ENCODE data around the gene TSPAN13. TPM values are rescaled to one million over a fixed set of nuclear protein-coding genes. Genes with fewer than 3 reads are reported as not detected.

The TSPAN13 gene
- total RNA-seq, 1 donor from 2014 or later = 69.5 TPM

- H3K27me3 Mint-ChIP-seq (ENCODE audit: low read depth) = no peaks in the 10 kb centered on the region
- no peak overlapping the region for H3K27ac Mint-ChIP-seq
- TF ChIP-seq, protein P1, sequence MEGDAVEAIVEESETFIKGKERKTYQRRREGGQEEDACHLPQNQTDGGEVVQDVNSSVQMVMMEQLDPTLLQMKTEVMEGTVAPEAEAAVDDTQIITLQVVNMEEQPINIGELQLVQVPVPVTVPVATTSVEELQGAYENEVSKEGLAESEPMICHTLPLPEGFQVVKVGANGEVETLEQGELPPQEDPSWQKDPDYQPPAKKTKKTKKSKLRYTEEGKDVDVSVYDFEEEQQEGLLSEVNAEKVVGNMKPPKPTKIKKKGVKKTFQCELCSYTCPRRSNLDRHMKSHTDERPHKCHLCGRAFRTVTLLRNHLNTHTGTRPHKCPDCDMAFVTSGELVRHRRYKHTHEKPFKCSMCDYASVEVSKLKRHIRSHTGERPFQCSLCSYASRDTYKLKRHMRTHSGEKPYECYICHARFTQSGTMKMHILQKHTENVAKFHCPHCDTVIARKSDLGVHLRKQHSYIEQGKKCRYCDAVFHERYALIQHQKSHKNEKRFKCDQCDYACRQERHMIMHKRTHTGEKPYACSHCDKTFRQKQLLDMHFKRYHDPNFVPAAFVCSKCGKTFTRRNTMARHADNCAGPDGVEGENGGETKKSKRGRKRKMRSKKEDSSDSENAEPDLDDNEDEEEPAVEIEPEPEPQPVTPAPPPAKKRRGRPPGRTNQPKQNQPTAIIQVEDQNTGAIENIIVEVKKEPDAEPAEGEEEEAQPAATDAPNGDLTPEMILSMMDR (IDR thresholded peaks at IDR 0.05; ENCODE audit: unreplicated experiment) = no peak
- H3K36me3 Mint-ChIP-seq = peaks cover 8% of the 10 kb centered on the region
- DNase-seq (ENCODE audit: low spot score in 2 of 2, unreplicated experiment in 2 of 2) = no peak
- no peaks in the 10 kb centered on the region for H3K9me3 Mint-ChIP-seq
- H3K4me3 Mint-ChIP-seq = no peak overlapping the region
- H3K4me1 Mint-ChIP-seq = peaks cover 11% of the 10 kb centered on the region
These were observed 40.6 kb upstream of the TSPAN13 start for GRCh38 chr7:16712916-16713315.

- H3K4me3 Mint-ChIP-seq = no peak overlapping the region
- peaks cover 30% of the 10 kb centered on the region for H3K4me1 Mint-ChIP-seq
- H3K36me3 Mint-ChIP-seq = peaks cover 6% of the 10 kb centered on the region
- TF ChIP-seq, protein P1 (IDR thresholded peaks at IDR 0.05; ENCODE audit: unreplicated experiment) = no peak
- H3K9me3 Mint-ChIP-seq = no peaks in the 10 kb centered on the region
- H3K27ac Mint-ChIP-seq = no peak overlapping the region
- H3K27me3 Mint-ChIP-seq (ENCODE audit: low read depth) = no peaks in the 10 kb centered on the region
- DNase-seq (ENCODE audit: low spot score in 2 of 2, unreplicated experiment in 2 of 2) = no peak
These were observed 37.6 kb upstream of the TSPAN13 start for GRCh38 chr7:16715928-16716327.

- H3K9me3 Mint-ChIP-seq = no peaks in the 10 kb centered on the region
These were observed 35.4 kb upstream of the TSPAN13 start for GRCh38 chr7:16718111-16718656.

GRCh38 chr7:16719699-16720098, 33.9 kb upstream of the TSPAN13 start:
- Mint-ChIP-seq H3K4me1 (peaks cover 39% of the 10 kb centered on the region), H3K9me3 (no peaks in the 10 kb centered on the region), H3K27me3 (ENCODE audit: low read depth) (no peaks in the 10 kb centered on the region), H3K4me3 (no peak overlapping the region), H3K27ac (peak overlapping the region; percentile 41), H3K36me3 (no peaks in the 10 kb centered on the region)
- TF ChIP-seq, protein P1 (IDR thresholded peaks at IDR 0.05; ENCODE audit: unreplicated experiment) = no peak
- DNase-seq (ENCODE audit: low spot score in 2 of 2, unreplicated experiment in 2 of 2) = no peak

More at GRCh38 chr7:16718111-16718656, 35.4 kb upstream of the TSPAN13 start:
- Mint-ChIP-seq H3K27ac (no peak overlapping the region), H3K36me3 (no peaks in the 10 kb centered on the region), H3K4me3 (no peak overlapping the region), H3K27me3 (ENCODE audit: low read depth) (no peaks in the 10 kb centered on the region), H3K4me1 (peaks cover 38% of the 10 kb centered on the region)
- no peak for DNase-seq (ENCODE audit: low spot score in 2 of 2, unreplicated experiment in 2 of 2)
- TF ChIP-seq, protein P1 (IDR thresholded peaks at IDR 0.05; ENCODE audit: unreplicated experiment) = no peak

- Mint-ChIP-seq H3K4me3 (no peak overlapping the region), H3K27me3 (ENCODE audit: low read depth) (no peaks in the 10 kb centered on the region), H3K4me1 (peaks cover 31% of the 10 kb centered on the region), H3K27ac (no peak overlapping the region), H3K36me3 (no peaks in the 10 kb centered on the region), H3K9me3 (no peaks in the 10 kb centered on the region)
- TF ChIP-seq, protein P1 (IDR thresholded peaks at IDR 0.05; ENCODE audit: unreplicated experiment) = no peak
- DNase-seq (ENCODE audit: low spot score in 2 of 2, unreplicated experiment in 2 of 2) = no peak
These were observed 32.0 kb upstream of the TSPAN13 start for GRCh38 chr7:16721541-16721940.

GRCh38 chr7:16724344-16724743, 29.2 kb upstream of the TSPAN13 start:
- H3K27me3 Mint-ChIP-seq (ENCODE audit: low read depth) = no peaks in the 10 kb centered on the region
- TF ChIP-seq, protein P1 (IDR thresholded peaks at IDR 0.05; ENCODE audit: unreplicated experiment) = no peak

More at GRCh38 chr7:16724344-16724743, 29.2 kb upstream of the TSPAN13 start:
- Mint-ChIP-seq H3K27ac (no peak overlapping the region), H3K4me3 (no peak overlapping the region), H3K36me3 (no peaks in the 10 kb centered on the region), H3K4me1 (peaks cover 16% of the 10 kb centered on the region), H3K9me3 (no peaks in the 10 kb centered on the region)
- no peak for DNase-seq (ENCODE audit: low spot score in 2 of 2, unreplicated experiment in 2 of 2)

Measured in mesothelial cell of epicardium (in vitro differentiated cells).